GM12891 (cell line): ENCODE measurements around the gene DNAH17.
"Not testable (repeated sequence)": the region's sequence is repeated elsewhere in the genome, so short reads cannot be mapped to it uniquely, and the experiment has no call there.

Experiments used
- DNase-seq: peaks from one replicate; pipeline ENCODE4 v3.0.0; 2011; ENCODE audit warnings: low spot score; ENCODE audit not compliant: insufficient read length
- FAIRE-seq: peaks from 2 replicates; lab custom pipeline; 2011; peaks lifted over from hg19 to GRCh38; lab: Jason Lieb, UNC
- PAX5 ChIP-seq: IDR thresholded peaks from 2 replicates; pipeline ENCODE4 v1.6.1; 2011; ENCODE audit warnings: low read length, moderate library complexity, mild to moderate bottlenecking; ENCODE audit not compliant: insufficient read depth, severe bottlenecking
- POLR2A ChIP-seq: IDR thresholded peaks from 2 replicates; pipeline ENCODE4 v1.6.1; 2011; ENCODE audit warnings: low read depth, low read length, control low read depth
- POLR2AphosphoS5 ChIP-seq: IDR thresholded peaks from 2 replicates; pipeline ENCODE4 v1.6.1; 2011; ENCODE audit warnings: low read depth, low read length, control low read depth
- POU2F2 ChIP-seq: IDR thresholded peaks from 2 replicates; pipeline ENCODE4 v1.6.1; 2011; ENCODE audit warnings: low read depth, mild to moderate bottlenecking, control low read depth, low read length, moderate library complexity
- SPI1 ChIP-seq: IDR thresholded peaks from 2 replicates; pipeline ENCODE4 v1.6.1; 2011; ENCODE audit warnings: low read depth, low read length, control low read depth
- TAF1 ChIP-seq: IDR thresholded peaks from 2 replicates; pipeline ENCODE4 v1.6.1; 2011; ENCODE audit warnings: low read depth, low read length, control low read depth

Gene DNAH17

GRCh38 chr17:78474614-78475146, 102.5 kb downstream of the DNAH17 start:
- DNase-seq (no peak), FAIRE-seq (peak; percentile 51)
- TF ChIP-seq TAF1 (no peak), POU2F2 (no peak), SPI1 (no peak), PAX5 (no peak), POLR2A (no peak), POLR2AphosphoS5 (no peak)

- FAIRE-seq (no peak), DNase-seq (no peak)
- TF ChIP-seq SPI1 (no peak), POLR2A (no peak), POLR2AphosphoS5 (no peak), POU2F2 (no peak)
Measured at GRCh38 chr17:78473951-78474613, 103.1 kb downstream of the DNAH17 start.

DNA sequence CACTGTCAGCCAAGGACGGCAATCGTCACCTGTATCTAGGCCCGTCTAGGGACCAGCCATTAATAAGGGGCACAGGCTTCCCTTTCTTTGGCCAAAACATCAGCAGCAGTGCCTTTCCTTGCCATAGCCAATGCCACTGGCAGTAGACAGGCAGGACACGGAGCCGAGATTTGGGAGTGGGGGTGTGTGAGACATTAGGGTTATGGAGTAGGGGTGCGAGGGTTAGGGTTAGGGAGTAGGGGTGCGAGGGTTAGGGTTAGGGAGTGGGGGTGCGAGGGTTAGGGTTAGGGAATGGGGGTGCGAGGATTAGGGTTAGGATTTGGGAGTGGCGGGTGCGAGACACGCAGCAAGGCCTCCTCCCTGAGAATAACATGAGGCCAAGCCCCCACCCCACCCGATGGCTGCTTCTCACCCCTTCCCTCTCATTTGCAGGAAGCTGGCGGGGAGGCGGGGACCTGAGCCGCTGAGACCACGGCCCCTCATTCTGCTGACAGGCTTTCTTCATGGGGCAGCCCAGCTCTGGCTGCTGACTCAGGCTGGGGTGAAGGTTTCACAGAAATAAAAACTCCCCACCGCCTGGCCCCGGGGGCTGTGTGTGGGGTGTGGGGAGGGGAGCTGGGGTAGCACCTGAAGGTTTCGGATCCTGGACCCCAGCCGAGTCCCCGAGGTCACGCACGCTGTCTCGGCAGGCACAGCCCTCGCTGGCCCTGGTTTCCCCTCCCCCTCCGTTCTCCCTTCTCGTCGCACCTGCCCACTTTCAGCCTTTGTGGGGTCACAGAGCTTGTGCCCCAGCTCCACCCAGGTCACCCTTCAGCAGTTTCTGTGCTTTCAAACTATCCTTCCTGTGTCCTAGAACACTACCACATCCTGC, 104.9 kb downstream of the DNAH17 start:
- no peak for FAIRE-seq
- DNase-seq, result no peak
- TF ChIP-seq POLR2AphosphoS5, result no peak
- no peak for TF ChIP-seq PAX5
- no peak for TF ChIP-seq POU2F2
- TF ChIP-seq SPI1, result no peak
- TF ChIP-seq TAF1, result no peak
- TF ChIP-seq POLR2A, result no peak

DNA sequence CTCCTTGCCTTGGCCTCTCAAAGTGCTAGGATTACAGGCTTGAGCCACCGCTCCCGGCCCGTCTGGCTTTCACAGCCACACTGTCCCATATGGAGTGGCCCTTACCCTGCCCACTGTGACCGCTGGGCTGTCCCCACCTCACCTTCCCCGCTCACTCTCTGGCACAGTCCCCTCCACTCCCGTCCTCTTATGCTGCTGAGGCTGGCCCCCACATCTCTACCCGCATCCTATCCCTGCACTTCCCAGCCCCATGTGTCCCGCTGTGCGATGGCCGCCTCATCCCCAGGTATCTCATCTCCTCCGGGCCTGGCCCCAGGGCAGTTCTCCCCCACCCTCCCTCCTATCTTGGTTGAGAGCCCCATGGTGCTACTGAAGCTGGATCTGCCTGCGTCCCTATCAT, 105.6 kb downstream of the DNAH17 start:
- no peak for TF ChIP-seq POU2F2
- TF ChIP-seq PAX5, result no peak
- no peak for TF ChIP-seq SPI1
- TF ChIP-seq POLR2A, result no peak
- no peak for TF ChIP-seq TAF1
- TF ChIP-seq POLR2AphosphoS5, result no peak
- DNase-seq (no peak), FAIRE-seq (no peak)

DNA sequence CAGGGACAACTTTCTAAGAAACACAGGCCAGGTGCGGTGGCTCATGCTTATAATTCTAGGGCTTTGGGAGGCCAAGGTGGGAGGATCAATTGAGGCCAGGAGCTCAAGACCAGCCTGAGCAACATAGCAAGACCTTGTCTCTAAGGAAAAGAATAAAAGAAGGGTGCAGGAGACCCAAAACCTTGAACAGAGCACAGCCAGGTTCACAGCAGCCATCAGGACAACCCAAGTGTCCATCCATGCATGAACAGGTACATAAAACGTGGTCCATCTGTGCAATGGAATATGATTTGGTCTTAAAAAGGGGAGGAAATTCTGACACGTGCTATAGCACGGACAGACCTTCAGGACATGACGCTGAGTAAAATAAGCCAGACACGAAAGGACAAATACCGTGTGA, 107.8 kb downstream of the DNAH17 start:
- no peak for FAIRE-seq

DNA sequence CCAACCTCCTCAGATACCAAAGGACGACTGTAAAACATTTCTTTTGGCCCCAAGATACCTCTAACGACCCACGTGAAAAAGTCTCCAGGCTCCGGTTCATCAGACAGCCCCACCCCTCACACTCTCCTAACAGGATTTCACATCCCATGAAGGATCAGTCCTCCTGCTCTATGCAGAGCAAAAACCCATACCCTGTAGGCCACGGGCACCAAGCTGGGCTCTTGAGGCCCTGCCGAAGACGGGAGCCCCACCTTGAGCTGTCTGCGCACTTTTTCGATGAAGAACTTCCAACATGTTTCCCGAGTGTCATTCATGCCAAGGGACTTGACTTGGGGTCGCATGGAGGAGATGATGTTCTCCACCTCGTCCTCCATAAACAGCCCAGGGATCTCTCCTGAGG, 108.8 kb downstream of the DNAH17 start:
- TF ChIP-seq PAX5 (no peak), SPI1 (no peak), TAF1 (no peak), POLR2AphosphoS5 (no peak), POLR2A (no peak), POU2F2 (no peak)
- DNase-seq, result no peak
- no peak for FAIRE-seq

More for the DNA sequence above, 107.8 kb downstream of the DNAH17 start:
- no peak for TF ChIP-seq POLR2AphosphoS5
- TF ChIP-seq POLR2A, result no peak
- no peak for TF ChIP-seq POU2F2
- TF ChIP-seq PAX5, result no peak
- DNase-seq, result no peak

DNA sequence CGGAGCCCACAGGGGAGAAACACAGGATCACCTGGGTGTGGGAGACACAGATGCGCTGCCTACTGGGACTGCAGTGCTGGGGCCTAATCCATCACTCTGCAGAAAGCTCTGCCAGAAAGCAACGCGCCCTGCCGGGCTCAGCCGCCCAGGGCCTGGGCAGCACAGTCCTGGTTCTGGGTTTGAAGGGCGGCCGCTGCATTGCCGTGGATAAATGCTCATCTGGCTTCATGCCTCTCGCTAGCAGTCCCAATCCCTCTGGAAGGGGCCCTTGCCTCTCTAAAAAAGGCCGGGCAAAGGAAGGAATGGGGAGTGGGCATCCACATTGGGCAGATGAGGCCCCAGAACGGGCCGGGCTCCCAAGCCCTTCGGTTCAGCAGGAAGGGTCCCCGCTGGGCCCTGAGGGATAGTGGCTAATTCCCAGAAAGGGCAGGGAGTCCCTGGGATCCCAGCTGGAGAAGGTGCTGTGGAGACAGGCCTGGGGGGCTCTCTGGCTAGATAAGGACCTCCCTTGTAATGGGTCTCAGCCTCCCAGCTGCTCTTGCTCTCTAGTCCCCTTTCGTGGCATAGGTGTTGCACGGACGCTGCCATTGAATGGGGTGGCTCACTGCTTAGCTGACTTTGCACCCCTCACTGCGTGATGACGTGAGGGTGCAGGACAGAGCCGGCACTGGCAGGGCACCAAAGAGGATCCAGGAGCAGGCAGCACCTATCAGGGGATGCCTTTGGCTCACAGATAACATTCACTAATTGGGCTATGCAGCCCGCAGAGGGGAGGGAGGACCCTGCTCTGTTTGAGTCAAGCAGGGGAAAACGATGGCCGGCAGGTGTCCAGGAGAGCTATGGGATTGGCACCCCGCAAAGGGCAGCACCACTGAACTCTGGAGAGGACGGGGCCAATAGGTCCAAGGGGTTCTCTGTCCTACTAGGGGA, 110.1 kb downstream of the DNAH17 start:
- DNase-seq (no peak), FAIRE-seq (no peak)
- TF ChIP-seq TAF1, result no peak

DNA sequence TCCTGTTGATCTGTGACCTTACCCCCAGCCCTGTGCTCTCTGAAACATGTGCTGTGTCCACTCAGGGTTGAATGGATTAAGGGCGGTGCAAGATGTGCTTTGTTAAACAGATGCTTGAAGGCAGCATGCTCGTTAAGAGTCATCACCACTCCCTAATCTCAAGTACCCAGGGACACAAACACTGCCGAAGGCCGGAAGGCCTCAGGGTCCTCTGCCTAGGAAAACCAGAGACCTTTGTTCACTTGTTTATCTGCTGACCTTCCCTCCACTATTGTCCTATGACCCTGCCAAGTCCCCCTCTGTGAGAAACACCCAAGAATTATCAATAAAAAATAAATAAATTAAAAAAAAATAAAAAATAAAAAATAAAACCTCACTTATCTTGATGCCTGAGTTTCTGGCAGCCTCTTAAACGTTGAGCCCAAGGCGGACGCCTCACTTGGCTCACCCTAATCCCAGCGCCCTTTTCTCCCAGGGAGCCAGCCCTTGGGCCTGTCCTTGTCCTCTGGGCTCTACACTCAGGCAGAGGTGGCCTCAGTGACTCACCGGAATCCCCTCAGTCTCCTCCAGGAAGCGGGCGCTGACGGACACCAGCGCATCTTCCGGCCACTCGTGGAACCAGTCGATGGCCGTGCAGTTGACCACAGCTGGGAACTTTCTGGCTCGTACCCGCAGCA, 110.9 kb downstream of the DNAH17 start:
- FAIRE-seq, DNase-seq: not testable (repeated sequence)

DNA sequence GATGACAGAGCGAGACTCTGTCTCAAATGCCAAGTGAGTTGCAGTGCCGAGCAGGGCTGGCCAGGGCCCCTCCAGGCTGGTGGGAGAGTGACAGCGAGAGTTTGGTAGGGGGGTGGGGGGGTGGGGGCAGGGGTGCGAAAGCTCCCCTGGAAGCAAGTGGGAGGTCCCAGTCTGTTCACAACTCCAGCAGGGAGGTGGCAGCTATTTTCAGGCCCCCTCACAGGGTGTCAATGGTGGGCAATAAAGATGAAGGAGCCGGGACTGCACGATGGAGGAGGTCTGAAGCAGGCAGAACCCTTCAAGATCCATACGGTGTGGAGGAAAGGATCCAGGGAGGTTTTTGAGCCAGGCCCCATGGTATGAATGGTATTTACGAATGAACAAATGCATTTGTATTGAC, 115.0 kb downstream of the DNAH17 start:
- DNase-seq (no peak), FAIRE-seq (no peak)
- TF ChIP-seq TAF1 (no peak), PAX5 (no peak), POLR2A (no peak), SPI1 (no peak), POLR2AphosphoS5 (no peak), POU2F2 (no peak)
